Activated CD4-positive, alpha-beta T cell treated with anti-CD3 and anti-CD28 coated beads, Interleukin-2, amount 50 U/mL, for 4 hours (primary cell): ENCODE results near the gene ARHGAP1.
"Not testable (repeated sequence)": the region's sequence is repeated elsewhere in the genome, so short reads cannot be mapped to it uniquely, and the experiment has no call there.

Experiments
- DNase-seq, 2 experiments: peaks; one replicate each; pipeline ENCODE4 v3.0.0-alpha.2; 2020

Gene ARHGAP1

DNA sequence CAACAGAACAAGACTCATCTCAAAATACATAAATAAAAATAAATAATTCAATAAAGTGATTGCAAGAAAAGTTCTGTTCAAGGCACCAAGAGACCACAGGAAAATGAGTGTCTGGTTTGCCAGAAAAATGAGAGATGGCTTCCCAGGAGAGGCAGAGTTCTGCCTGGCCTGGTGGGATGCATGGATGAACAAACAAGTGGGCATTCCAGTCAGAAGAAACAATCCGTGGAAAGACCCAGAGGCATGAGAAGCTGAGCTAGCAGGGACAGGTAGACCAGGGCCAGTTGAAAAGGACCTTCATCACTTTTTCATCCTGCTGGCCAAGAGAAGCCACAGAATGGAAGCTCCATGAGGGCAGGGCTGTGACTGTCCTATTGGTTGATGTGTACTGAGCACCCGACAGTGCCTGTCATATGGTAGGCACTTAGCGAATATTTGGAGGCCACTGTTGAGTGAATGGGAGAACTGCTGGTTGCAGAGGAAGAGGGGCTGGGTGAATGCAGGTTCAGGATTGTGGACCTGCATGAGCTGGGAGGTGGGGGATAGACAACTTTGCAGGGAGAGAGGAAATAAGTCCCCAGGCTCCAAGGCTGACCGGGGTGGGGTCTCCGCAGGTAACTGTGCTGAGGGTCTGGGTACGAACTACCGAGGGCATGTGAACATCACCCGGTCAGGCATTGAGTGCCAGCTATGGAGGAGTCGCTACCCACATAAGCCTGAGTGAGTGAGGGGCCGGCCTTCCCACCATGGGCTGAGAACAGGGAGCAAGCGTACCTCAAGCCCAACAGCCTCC is 22.3 kb upstream of the ARHGAP1 start:
- DNase-seq = no peak

- no peak for DNase-seq
These were observed 20.9 kb upstream of the ARHGAP1 start for GRCh38 chr11:46721286-46721685.

- DNase-seq = no peak
These were observed 19.3 kb upstream of the ARHGAP1 start for GRCh38 chr11:46719543-46720218.

DNA sequence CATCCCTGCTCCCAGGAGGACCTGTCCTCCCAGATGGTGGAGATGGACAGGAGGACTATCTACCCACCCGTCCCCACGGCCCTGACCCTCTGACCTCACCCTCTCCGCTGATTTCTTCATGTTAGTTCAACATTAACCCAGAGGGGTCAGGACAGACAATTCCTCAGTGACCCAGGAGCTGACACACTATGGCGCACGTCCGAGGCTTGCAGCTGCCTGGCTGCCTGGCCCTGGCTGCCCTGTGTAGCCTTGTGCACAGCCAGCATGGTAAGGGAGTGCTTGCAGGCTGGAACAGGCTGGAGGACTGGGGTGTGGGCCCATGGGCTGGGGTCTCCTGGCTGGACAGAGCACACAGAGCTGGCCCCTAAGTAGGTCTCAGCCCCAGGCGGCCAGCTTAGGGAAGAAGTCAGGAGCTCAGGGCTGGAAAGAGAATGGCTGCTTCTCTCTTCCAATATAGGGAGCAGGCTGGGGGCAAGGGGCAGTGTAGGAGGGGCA is 18.7 kb upstream of the ARHGAP1 start, which contains the start of gene F2:
F2 (plus strand) TSS at position 166 of the 495 bp plus-strand sequence; CDS start at position 189, 23 bp downstream.
- DNase-seq = no peak

DNA sequence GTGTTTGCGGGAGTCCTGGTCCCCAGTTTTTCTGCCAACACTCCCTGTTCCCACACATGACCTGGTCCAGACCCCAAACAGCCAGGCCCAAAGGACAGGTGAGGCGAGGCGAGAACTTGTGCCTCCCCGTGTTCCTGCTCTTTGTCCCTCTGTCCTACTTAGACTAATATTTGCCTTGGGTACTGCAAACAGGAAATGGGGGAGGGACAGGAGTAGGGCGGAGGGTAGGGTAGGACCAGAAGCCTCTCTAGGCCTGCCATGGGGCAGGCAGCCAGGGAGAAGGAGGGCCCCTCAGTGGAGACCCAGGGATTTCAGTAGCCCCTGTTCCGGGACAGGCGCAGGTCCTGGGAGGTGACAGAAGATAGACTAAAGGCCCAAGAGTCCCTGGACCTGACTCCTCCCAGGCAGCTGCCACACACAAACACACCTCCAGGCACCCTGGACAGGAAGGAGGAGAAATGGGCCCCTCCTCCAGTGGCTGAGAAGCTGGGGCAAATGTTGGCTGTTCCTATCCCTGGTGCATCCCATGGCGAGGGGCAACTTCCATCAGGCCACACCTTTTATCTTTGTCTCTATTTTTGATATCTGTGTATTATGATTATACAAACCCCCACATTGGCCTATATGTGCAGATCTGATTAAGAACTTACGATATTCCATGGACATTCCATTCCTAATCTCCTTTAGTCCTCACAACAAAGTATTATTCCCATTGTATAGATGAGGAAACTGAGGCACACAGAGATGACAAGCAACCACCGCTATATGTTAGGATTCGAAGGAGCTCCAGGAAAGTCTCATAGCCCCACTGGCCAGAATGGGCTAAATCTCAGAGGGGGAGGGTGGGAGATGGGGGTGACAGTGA is 18.0 kb upstream of the ARHGAP1 start:
- DNase-seq = no peak

DNA sequence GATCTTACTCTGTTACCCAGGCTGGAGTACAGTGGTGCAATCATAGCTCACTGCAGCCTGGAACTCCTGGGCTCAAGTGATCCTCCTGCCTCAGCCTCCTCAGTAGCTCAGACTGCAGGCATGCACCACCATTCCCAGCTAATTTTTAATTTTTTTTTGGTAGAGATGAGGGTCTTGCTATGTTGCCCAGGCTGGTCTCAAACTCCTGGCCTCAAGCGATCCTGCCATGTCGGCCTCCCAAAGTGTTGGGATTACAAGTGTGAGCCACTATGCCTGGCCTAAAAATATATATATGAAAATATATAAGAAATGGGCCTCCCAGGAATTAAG is 17.4 kb upstream of the ARHGAP1 start:
- not testable (repeated sequence) for DNase-seq

GRCh38 chr11:46712874-46713576 is 12.6 kb upstream of the ARHGAP1 start:
- DNase-seq = no peak

DNA sequence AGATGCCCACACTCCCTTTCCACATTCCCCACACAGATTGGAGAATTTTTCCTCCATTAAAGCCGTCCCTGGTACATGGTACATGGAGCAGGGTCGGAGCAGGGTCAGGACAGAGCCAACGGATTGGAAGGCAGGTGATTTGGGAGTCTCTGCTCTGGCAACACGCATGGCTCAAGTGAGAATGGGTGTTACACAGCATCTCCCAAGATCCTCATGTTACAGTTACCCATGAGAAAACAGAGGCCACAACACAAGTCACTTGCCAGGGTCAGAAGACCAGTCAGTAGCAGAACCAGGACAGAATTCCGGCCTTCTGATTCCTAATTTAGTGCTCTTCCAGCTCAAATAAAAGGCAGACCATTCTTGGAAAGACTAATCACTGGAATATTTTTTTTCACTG is 10.9 kb upstream of the ARHGAP1 start:
- no peak for DNase-seq

- no peak for DNase-seq
These were observed 10.4 kb upstream of the ARHGAP1 start for GRCh38 chr11:46710821-46711269.

DNA sequence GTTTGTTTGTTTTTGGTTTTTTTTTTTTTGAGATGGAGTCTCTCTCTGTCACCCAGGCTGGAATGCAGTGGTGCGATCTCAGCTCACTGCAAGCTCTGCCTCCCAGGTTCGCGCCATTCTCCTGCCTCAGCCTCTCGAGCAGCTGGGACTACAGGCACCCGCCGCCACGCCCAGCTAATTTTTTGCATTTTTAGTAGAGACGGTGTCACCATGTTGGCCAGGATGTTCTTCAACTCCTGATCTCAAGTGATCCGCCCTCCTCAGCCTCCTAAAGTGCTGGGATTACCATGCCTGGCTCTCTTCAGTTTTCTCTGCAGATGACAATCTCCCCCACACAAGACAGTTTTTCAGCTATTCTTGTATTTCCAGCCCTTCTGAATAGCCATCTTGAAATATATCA is 8.9 kb upstream of the ARHGAP1 start:
- DNase-seq = not testable (repeated sequence)

DNA sequence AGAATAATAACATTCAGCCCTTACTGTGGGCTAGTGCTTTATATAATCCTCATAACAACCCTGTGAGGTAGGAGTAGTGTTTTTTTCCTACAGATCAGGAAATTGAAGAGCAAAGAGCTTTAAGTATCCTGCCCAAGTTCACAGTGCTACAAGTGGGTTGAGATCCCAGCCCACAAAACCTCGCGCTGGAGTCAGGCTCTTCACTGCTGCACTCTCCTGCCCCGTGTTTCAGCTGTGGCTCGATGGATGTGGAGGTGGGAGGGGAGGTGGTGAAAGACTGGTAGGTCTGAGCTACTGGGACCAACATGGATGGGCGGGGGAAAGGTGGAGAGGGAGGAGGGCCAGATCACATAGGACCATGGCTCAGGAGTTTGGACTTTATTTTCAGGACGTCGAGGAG is 6.5 kb upstream of the ARHGAP1 start:
- DNase-seq = no peak

- no peak for DNase-seq
These were observed 4.8 kb upstream of the ARHGAP1 start for GRCh38 chr11:46705070-46705688.

- no peak for DNase-seq
These were observed 747 bp upstream of the ARHGAP1 start for GRCh38 chr11:46701078-46701654.

- no peak for DNase-seq
These were observed 1.8 kb downstream of the ARHGAP1 start for GRCh38 chr11:46698597-46698996.

DNA sequence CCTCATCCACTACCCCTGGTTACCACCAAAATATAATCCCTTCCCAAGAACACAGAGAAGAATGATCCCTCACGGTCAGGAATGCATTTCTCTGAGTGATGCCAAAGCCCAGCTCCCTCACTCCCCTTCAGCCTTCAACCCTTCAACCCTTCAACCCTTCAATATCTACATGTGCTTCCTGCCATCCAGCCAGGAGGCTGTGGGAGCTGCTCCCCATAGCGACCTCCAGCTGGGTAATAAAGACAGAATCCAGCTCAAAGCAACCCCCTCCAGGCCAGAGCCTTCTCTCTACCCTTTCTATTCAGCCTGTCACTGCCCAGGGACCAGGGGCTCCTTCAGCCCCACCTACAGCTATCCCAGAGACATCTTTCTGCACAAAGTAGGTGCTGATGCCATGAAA is 2.7 kb downstream of the ARHGAP1 start:
- no peak for DNase-seq

DNA sequence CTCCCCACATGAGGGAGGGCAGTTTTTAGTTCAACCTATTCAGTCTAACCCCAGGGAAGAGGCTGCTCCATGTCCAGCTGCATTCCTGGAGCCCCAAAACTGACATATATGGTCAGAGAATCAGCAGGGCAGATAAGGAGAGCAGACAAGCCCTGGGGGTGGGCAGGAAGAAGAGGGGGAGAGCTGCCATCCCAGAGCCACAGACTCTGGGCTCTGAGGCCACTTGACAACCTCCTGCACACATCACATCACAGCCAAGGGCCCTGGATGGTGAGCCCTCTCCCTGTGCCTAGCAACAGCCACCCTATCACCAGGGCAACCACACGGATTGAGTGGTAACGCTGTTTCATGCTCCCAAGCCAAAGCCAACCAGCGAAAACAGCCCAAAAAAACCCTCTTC is 3.1 kb downstream of the ARHGAP1 start:
- DNase-seq = no peak

DNA sequence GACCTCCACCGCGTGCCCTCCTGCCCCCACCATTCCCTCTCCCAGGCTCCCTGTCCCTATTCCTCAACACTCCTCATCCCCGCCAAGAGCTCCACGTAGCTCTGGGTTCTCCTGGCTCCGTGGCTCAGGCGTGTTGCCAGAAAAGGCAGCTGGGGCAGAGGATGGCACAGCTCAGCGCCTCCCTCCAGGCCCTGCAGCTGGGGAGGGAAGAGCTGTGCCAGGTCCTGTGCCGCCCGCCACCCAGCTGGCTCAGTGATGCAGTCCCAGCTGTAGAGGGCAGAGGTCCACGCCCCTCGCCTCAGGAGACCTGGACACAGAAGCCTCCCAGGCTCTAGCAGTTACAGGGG is 4.2 kb downstream of the ARHGAP1 start:
- DNase-seq = no peak

GRCh38 chr11:46695345-46696211 is 4.8 kb downstream of the ARHGAP1 start:
- DNase-seq = no peak

GRCh38 chr11:46694607-46695006 is 5.8 kb downstream of the ARHGAP1 start:
- DNase-seq = no peak

GRCh38 chr11:46694072-46694471 is 6.3 kb downstream of the ARHGAP1 start:
- DNase-seq = no peak

- no peak for DNase-seq
These were observed 6.8 kb downstream of the ARHGAP1 start for GRCh38 chr11:46693597-46694012.
